ENCODE results near the gene WDR41. TPM values are rescaled to one million over a fixed set of nuclear protein-coding genes. Genes with fewer than 3 reads are reported as not detected.

The WDR41 gene
- total and polyA plus RNA-seq, 12 donors = 9.8 to 63.0 (median 34.4) TPM

- no peak overlapping the region for H3K27ac ChIP-seq
- intact Hi-C loops (cut with DNase I) = no loop called here
- H3K27me3 ChIP-seq = no peaks in the 10 kb centered on the region
- no peaks in the 10 kb centered on the region for H3K9me3 ChIP-seq (replicated peaks in 1 of 3)
- 80 to 96% (median 86%) methylated on average over 8 to 10 of the region's 10 CpGs for WGBS, 4 donors
- H3K36me3 ChIP-seq (replicated peaks in 1 of 2) = no peaks in the 10 kb centered on the region
- DNase-seq = no peak
- TF ChIP-seq POLR2A (IDR thresholded peaks at IDR 0.05) (no peak), CTCF (IDR thresholded peaks at IDR 0.05) (no peak)
- H3K4me1 ChIP-seq (replicated peaks in 1 of 2) = no peaks in the 10 kb centered on the region
- H3K4me3 ChIP-seq = no peak overlapping the region
Observed at GRCh38 chr5:77407152-77407551, 85.0 kb downstream of the WDR41 start.

- Histone ChIP-seq H3K9me3 (replicated peaks in 1 of 3) (no peaks in the 10 kb centered on the region), H3K4me3 (no peak overlapping the region), H3K27me3 (no peaks in the 10 kb centered on the region), H3K4me1 (replicated peaks in 1 of 2) (no peaks in the 10 kb centered on the region), H3K27ac (no peak overlapping the region), H3K36me3 (replicated peaks in 1 of 2) (no peaks in the 10 kb centered on the region)
- TF ChIP-seq POLR2A (IDR thresholded peaks at IDR 0.05) (no peak), CTCF (IDR thresholded peaks at IDR 0.05) (no peak)
- 87 to 92% (median 91%) methylated on average over 6 of the region's 6 CpGs for WGBS, 4 donors
- intact Hi-C loops (cut with DNase I) = no loop called here
- no peak for DNase-seq
Observed at GRCh38 chr5:77402796-77403195, 89.3 kb downstream of the WDR41 start.

- 65 to 93% (median 88%) methylated on average over 1 of the region's 1 CpG for WGBS, 4 donors
- no peak for TF ChIP-seq POLR2A (IDR thresholded peaks at IDR 0.05)
- no peak for TF ChIP-seq CTCF (IDR thresholded peaks at IDR 0.05)
Observed at GRCh38 chr5:77400645-77401044, 91.5 kb downstream of the WDR41 start.

GRCh38 chr5:77398896-77399295 lies 93.2 kb downstream of the WDR41 start:
- Histone ChIP-seq H3K36me3 (replicated peaks in 1 of 2) (no peaks in the 10 kb centered on the region), H3K27ac (no peak overlapping the region), H3K4me3 (no peak overlapping the region), H3K27me3 (no peaks in the 10 kb centered on the region), H3K4me1 (replicated peaks in 1 of 2) (no peaks in the 10 kb centered on the region), H3K9me3 (replicated peaks in 1 of 3) (no peaks in the 10 kb centered on the region)
- WGBS, 4 donors = 84 to 92% (median 90%) methylated on average over 8 of the region's 8 CpGs
- intact Hi-C loops (cut with DNase I) = no loop called here
- no peak for DNase-seq
- TF ChIP-seq POLR2A (IDR thresholded peaks at IDR 0.05) = no peak
- TF ChIP-seq CTCF (IDR thresholded peaks at IDR 0.05) = no peak

More at GRCh38 chr5:77400645-77401044, 91.5 kb downstream of the WDR41 start:
- Histone ChIP-seq H3K4me3 (no peak overlapping the region), H3K9me3 (replicated peaks in 1 of 3) (no peaks in the 10 kb centered on the region), H3K36me3 (replicated peaks in 1 of 2) (no peaks in the 10 kb centered on the region), H3K27ac (no peak overlapping the region), H3K27me3 (no peaks in the 10 kb centered on the region), H3K4me1 (replicated peaks in 1 of 2) (no peaks in the 10 kb centered on the region)
- DNase-seq = no peak
- intact Hi-C loops (cut with DNase I) = no loop called here
